GM21786 (cell line): ENCODE measurements around the gene SCARF2.
"Not testable (repeated sequence)": the region's sequence is repeated elsewhere in the genome, so short reads cannot be mapped to it uniquely, and the experiment has no call there.

ENCODE experiments used
- ATAC-seq: cut with Tn5 transposase; IDR thresholded peaks from one replicate; pipeline ENCODE4 v1.9.1; 2021; ENCODE audit not compliant: unreplicated experiment

The SCARF2 gene

DNA sequence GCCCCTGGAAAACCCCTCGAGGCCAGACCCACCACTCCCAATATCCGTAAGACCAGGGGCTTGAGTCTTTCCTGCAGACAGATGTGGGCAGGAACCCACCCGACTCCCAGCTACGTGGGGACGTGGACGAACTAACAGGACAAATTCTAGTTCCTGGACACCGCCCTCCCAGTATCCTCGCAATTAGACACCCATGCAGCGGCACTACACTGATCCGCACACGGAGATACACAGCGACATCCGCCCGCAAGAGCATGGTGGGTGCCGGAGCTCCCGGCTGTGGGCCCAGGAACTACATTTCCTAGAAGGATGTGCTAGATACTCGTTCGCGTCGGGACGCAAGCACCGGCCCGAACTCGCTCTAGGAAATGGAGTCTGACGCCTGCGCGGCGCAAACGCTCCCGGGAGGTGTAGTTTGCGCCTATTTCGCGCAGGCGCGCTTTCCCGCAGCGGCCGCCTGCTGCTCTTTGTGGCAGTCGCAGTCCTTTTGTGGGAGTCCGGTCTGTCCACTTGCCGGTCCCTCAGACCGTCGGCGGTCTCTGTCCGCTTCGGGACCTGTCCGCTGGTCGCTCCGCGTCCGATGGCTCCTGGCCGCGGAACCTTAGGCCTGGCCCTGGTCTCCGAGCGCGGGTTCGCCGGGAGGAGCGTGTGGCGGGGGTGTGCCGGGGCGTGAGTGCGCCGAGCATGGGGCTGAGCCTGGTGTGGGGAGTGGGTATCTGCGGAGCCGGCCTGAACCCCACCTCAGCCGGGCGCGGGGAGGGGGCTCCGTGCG lies 43.7 kb downstream of the SCARF2 start, which contains the start of gene ZNF74:
Gene ZNF74 (plus strand): TSS at position 447 of the 772 bp plus-strand sequence. CDS start 478 bp downstream, outside the sequence.
- peak; percentile 77 for ATAC-seq

DNA sequence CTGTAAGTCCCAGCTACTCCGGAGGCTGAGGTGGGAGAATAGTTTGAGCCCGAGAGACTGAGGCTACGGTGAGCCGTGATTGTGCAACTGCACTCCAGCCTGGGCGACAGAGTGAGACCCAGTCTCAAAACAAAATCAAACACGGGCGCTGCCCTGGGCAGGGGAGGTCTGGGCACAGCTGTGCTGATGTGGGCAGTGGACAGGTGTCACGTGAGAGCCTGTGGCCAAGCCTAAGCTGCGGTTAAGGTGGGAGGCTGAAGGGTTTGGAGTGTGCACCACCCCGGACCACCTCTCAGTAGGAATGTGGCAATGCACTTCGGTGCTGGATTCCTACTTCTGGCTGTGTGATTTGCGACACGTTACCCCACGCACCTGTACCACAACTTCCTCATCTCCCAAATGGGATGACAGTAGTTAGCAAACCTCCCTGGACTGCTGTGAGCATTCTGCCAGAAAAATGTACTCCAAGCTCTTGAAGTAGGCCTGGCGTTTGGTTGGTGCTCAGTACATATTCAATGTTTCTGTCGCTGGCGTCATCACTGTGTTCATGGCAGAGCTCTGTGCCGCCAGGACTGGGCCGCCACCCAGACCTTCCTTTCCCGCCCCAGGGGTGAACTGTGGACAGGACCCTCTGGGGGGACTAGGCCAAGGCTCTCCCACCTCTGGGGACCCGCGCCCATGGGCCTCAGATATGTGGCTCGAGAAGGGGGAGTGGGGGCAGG lies 44.5 kb downstream of the SCARF2 start:
- ATAC-seq, result no peak

DNA sequence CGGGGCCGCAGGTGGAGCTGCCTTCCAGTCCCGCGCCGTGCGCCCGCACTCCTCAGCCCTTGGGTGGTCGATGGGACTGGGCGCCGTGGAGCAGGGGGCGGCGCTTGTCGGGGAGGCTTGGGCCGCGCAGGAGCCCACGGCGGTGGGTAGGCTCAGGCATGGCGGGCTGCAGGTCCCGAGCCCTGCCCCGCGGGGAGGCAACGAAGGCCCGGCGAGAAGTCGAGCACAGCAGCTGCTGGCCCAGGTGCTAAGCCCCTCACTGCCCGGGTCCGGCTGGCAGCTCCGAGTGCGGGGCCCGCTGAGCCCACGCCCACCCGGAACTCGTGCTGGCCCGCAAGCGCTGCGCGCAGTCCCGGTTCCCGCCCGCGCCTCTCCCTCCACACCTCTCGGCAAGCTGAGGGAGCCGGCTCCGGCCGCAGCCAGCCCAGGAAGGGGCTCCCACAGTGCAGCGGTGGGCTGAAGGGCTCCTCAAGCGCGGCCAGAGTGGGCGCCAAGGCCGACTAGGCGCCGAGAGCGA lies 45.2 kb downstream of the SCARF2 start:
- not testable (repeated sequence) for ATAC-seq

DNA sequence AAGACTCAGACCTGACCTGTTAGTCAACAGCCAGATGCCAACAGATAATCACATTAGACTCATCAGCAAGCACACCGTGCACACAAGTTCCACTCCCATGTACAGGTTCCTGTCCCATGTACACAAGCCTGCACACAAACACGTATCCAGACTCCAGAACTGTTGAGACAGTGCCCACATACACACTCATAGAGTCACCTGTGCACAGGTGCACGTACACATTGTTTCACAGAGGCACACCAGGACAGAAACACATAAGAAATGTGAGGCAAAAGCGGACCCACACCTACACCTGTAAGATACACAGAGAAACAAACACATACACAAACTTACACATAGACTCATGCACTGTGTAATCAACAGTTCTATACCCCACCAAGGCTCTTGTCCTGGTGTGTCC lies 46.4 kb downstream of the SCARF2 start:
- ATAC-seq, result no peak

DNA sequence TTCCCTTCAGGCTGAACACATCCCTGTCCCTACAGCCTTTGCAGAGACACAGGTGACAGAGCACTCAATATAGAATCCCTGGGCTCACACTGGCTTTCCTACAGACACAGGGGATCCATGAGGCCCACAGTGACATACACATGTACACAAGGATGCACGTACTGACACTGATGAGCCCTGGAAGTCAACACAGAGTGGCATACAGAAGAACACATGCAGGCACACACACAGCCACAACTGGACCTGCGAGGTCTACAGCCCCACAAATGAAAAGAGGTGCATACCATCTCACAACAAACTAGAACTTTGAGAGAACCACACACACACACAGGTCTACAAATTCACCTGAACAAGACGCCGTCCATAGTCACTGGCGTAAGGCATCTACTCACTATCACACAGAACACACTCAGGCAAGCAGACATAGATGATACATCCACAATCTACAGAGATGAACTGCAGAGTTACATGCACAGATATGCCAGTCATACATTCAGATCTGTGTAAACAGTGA lies 47.2 kb downstream of the SCARF2 start:
- ATAC-seq, result no peak

DNA sequence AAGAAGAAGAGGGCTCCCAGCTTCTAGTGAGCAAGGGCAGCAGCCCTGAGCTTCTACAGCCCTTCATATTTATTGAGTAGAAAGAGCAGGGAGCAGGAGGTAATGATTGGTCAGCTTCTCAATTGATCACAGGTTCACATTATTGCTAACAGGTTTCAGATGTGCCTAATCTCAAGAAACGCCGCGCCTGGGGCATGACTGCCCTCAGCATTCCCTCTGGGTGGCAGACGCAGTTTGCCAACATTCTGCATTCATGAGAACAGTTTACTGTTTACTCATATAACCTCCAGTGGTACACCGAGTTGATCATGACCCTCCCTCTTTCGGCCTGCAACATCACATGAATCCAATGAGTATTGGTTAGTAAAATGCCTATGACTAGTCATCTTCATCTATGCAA lies 48.3 kb downstream of the SCARF2 start:
- ATAC-seq, result no peak

DNA sequence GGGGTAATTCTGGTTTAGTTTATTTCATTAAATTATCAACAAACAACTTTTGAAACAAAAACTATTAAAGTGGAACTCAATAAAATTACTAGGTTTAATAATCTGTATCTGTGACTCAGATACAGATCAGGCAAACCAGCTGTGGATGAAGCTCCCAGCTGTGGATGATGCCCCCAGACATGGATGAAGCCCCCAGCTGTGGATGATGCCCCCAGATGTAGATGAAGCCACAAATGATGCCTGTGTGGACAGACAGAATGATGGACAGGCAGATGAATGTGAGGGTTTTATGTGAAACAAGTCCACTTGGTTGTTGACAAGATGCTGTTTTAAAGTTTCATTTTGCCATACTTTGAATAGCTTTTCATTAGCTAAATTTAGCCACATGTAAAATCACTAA lies 49.4 kb downstream of the SCARF2 start:
- ATAC-seq, result no peak

DNA sequence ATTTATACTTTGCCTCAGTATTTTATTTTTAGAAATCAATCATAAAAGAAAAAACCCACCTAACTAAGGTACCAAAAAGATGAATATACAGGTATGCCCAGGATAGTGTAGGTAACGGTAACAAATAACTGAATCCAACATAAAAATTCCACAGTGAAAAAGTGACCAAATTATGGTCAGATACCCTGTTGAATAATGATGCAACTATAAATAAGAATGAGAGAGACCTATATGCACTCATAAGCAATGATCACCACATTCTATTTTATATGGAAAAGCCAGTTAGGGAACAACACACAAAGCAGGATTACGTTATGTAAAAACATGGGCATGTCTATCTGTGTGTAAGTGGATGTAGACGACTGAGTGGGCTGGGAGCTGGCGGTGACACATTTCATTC lies 50.7 kb downstream of the SCARF2 start:
- ATAC-seq, result no peak

DNA sequence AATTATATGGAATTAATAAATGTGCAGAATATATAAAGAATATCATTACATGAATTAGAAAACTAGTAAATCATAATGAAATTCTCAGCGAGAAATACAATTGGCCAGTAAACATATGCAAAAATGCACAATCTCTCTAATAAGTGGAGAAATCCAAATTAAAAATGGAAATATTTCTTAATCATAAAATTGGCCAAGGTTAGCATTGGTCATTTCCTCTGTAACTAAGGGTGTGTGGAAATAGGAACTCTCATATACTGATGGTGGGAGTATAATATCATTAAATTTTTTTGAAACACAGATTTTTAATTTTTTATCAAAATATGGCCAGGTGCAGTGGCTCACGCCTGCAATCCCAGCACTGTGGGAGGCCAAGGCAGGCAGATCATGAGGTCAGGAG lies 51.3 kb downstream of the SCARF2 start:
- ATAC-seq, result no peak

DNA sequence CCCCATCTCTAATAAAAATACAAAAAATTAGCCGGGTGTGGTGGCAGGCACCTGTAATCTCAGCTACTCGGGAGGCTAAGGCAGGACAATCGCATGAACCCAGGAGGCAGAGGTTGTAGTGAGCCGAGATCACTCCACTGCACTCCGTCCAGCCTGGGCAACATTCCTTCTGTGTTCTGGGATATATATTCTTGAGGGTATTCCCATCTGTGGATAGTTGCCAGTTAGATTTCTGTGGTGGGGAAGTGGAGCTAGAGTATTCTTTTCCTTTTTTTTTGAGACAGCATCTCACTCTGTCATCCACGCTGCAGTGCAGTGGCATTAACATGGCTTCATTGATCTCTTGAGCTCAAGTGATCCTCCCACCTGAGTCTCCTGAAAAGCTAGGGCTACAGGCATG lies 52.8 kb downstream of the SCARF2 start:
- no peak for ATAC-seq

DNA sequence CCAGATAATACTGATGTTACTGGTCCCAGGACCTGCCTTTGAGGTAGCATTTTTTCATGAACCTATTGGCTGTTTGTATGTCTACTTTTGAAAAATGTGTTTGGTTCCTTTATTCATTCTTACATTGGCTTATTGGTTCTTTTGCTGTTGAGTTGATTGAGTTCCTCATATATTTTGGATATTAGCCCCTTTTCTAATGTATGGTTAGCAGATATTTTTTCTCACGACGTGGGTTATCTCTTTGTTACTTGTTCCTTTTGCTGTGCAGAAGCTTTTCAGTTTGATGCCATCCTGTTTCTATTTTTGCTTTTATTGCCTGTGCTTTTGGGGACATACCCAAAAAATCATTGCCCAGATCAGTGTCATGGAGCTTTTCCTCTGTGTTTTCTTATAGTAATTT lies 53.5 kb downstream of the SCARF2 start:
- no peak for ATAC-seq

DNA sequence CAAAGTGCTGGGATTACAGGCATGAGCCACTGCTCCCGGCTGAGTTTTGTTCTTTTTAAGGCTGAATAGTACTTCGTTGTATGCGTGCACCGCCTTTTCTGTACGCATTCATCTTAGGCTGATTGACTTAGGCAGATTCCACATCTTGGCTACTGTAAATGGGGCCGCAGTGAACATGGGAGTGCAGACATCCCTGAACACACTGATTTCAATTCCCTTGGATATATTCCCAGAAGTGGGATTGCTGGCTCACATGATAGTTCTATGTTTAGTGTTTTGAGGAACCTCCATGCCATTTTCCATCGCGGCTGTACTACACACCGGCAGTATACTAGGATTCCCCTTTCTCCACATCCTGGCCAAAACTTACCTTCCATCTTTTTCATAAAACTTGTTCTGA lies 54.1 kb downstream of the SCARF2 start:
- ATAC-seq, result no peak

DNA sequence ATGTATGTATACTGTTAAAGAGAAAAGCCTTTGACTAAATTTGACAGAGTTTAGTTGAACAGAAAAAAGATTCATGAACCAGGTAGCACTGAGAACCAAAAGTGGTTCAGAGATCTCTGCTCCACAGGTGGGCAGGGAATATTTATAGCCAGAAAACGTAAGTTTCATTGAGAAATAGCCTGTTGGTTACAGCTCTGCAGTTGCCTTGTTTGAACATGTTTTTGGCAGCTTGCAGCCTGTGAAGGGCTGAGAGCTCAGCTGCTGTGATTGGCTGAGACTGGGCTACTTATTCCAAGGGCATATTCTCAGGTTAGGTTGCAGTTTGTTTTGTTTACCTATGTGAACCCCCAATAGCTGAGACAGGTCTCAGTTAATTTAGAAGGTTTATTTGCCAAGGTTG lies 57.1 kb downstream of the SCARF2 start:
- ATAC-seq, result no peak

DNA sequence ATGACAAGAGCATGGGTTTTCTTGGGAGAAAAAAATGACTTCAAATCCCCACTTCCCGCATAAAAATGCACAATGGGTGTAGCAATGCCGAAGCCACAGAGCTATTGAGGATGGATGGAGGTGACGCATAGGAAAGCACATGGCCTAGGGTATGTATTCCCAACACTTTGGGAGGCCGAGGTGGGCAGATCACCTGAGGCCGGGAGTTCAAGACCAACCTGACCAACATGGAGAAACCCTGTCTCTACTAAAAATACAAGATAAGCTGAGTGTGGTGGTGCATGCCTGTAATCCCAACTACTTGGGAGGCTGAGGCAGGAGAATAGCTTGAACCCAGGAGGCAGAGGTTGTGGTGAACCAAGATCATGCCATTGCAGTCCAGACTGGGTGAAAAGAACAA lies 58.9 kb downstream of the SCARF2 start:
- not testable (repeated sequence) for ATAC-seq

DNA sequence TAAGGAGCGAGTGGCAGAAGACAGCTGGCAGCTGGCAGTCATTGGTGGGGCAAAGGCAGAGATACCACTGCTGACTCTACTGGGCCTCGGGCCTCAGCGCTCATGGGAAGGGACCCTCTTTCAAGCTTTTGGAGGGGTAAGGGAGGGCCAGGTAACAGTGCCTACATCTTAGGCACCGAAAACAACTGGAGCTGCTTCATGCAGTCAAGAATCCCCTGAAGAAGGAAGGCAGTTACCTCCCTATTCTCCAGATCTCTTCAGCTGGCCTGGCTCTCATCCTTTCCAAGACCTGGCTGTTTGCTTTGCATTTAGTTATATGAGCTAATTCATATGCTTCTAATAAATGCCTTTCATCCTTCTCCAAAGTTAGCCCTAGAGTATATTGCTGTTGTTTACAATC lies 59.5 kb downstream of the SCARF2 start:
- no peak for ATAC-seq

DNA sequence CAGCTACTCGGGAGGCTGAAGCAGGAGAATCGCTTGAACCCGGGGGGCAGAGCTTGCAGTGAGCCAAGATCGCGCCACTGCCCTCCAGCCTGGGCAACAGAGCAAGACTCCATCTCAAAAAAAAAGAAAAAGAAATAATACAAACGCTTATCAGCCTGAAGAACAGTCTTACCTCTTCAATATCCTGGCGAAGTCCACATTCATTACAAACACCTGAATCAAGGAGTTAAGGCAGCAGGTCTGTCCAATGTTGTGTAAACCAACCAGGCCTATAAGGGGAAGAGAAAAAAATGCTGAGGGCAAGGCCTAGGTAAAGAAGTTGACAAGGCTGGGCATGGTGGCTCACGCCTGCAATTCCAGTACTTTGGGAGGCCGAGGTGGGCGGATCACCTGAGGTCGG lies 60.6 kb downstream of the SCARF2 start:
- not testable (repeated sequence) for ATAC-seq

DNA sequence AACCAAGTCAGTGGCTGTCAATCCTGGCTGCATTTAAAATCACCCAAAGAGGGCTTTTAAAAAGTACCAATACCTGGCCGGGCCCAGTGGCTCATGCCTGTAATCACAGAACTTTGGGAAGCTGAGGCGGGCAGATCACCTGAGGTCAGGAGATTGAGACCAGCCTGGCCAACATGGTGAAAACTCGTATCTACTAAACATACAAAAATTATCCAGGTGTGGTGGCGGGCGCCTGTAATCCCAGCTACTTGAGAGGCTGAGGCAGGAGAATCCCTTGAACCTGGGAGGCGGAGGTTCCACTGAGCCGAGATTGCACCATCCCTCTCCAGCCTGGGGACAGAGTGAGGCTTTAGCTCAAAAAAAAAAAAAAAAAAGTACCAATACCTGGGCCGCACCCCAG lies 61.3 kb downstream of the SCARF2 start:
- not testable (repeated sequence) for ATAC-seq
